GM23248 (cell line): Measurements from ENCODE around the gene PPP1R9B. TPM values are rescaled to one million over a fixed set of nuclear protein-coding genes. Genes with fewer than 3 reads are reported as not detected.

Experiments used
- DNase-seq: peaks from one replicate; pipeline ENCODE4 v3.0.0-alpha.2; 2015
- H2AFZ ChIP-seq: fragments of 200-600 bp; sonication (generic); 2 replicates; pipeline ENCODE4 v1.6.1; 2016; ENCODE audit warnings: antibody characterized with exemption
- H3F3A ChIP-seq: fragments of 200-600 bp; sonication (generic); 2 replicates; pipeline ENCODE4 v1.6.1; 2016; ENCODE audit warnings: mild to moderate bottlenecking, antibody characterized with exemption, mixed run types; ENCODE audit not compliant: insufficient read depth
- H3K27ac ChIP-seq: fragments of 200-600 bp; sonication (generic); 2 replicates; pipeline ENCODE4 v1.5.1; 2016; ENCODE audit warnings: mild to moderate bottlenecking
- H3K27me3 ChIP-seq: fragments of 200-600 bp; sonication (generic); replicated peaks from 2 replicates; pipeline ENCODE4 v1.6.1; 2016; ENCODE audit warnings: mild to moderate bottlenecking; ENCODE audit not compliant: insufficient read depth
- H3K36me3 ChIP-seq: fragments of 200-600 bp; sonication (generic); 2 replicates; pipeline ENCODE4 v1.6.1; 2016; ENCODE audit warnings: low read depth, mild to moderate bottlenecking
- H3K4me1 ChIP-seq: fragments of 200-600 bp; sonication (generic); 2 replicates; pipeline ENCODE4 v1.6.1; 2016; ENCODE audit warnings: mild to moderate bottlenecking; ENCODE audit not compliant: insufficient read depth
- H3K4me2 ChIP-seq: fragments of 200-600 bp; sonication (generic); one replicate; pipeline ENCODE4 v1.6.1; 2016; ENCODE audit warnings: mild to moderate bottlenecking; ENCODE audit not compliant: unreplicated experiment
- H3K4me3 ChIP-seq: fragments of 200-600 bp; sonication (generic); 2 replicates; pipeline ENCODE4 v1.5.1; 2016; ENCODE audit warnings: mild to moderate bottlenecking
- H3K79me2 ChIP-seq: fragments of 200-600 bp; sonication (generic); 2 replicates; pipeline ENCODE4 v1.6.1; 2016; ENCODE audit warnings: mild to moderate bottlenecking; ENCODE audit not compliant: insufficient read depth
- H3K9ac ChIP-seq: fragments of 200-600 bp; sonication (generic); 2 replicates; pipeline ENCODE4 v1.6.1; 2016; ENCODE audit warnings: mild to moderate bottlenecking
- H3K9me2 ChIP-seq: fragments of 200-600 bp; sonication (generic); 2 replicates; pipeline ENCODE4 v1.6.1; 2016; ENCODE audit warnings: mixed run types, mild to moderate bottlenecking, moderate library complexity; ENCODE audit not compliant: insufficient read depth
- H3K9me3 ChIP-seq: fragments of 200-600 bp; sonication (generic); one replicate; pipeline ENCODE4 v1.6.1; 2017; ENCODE audit warnings: low read depth
- H4K20me1 ChIP-seq: fragments of 200-600 bp; sonication (generic); 2 replicates; pipeline ENCODE4 v1.6.0; 2016; ENCODE audit not compliant: insufficient read depth
- EZH2 ChIP-seq: fragments of 200-600 bp; sonication (generic); IDR thresholded peaks from 2 replicates; pipeline ENCODE4 v1.6.1; 2018; ENCODE audit warnings: antibody characterized with exemption, mild to moderate bottlenecking; ENCODE audit not compliant: insufficient read depth, poor library complexity, severe bottlenecking
- EZH2phosphoT487 ChIP-seq: fragments of 200-600 bp; sonication (generic); IDR thresholded peaks from 2 replicates; pipeline ENCODE4 v1.6.1; 2018; ENCODE audit warnings: antibody characterized with exemption, moderate library complexity, mild to moderate bottlenecking, low read depth; ENCODE audit not compliant: insufficient read depth
- WGBS, 2 experiments: methylation state at CpG; one replicate each; pipeline ENCODE4 v1.1.6; 2015 to 2017; ENCODE audit warnings: low lambda C conversion rate in 2 of 2, low coverage in 1 of 2; ENCODE audit errors: missing lambda C conversion rate in 2 of 2; 5-methylcytosine and 5-hydroxymethylcytosine counted together
- in situ Hi-C: fragments of 300-500 bp; cut with MboI; formaldehyde crosslinking; loops from 2 replicates; pipeline ENCODE4 v1.15.0; 2020
- polyA plus RNA-seq: library from polyadenylated mRNA; unstranded; fragments of >200 nt; fragmentation: Nextera tagmentation; extraction: Ambion mirVana; gene quantifications from 2 replicates; pipeline ENCODE4 v1.2.1, GENCODE V29; 2016
- total RNA-seq: library from RNA; depleted of rRNA; stranded (reverse); fragments of >200 nt; shearing (Covaris generic); gene quantifications from 2 replicates; pipeline ENCODE4 v1.2.3, GENCODE V29; 2014

Gene PPP1R9B
- total and polyA plus RNA-seq, 2 experiments from 2014 or later = 2.3 to 69.4 TPM

DNA sequence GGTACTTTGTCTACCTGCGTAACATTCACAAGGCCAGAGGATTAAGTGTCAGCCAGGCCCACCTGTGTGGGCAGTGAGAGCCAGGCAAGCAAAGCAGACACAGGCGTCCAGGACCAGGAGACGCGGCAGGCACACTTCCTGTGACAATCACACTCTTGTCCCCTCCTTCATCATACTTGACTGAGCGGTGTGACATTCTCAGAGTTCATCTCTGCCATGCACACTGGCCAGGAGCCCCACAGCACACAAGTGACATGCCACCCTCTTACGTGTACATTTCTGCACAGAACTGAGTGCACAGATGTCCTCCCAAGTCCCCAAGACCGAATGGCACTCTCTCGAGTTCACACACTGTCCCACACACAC, 8.7 kb downstream of the PPP1R9B start:
- H3K9me2 ChIP-seq = no peaks in the 10 kb centered on the region
- H3K27ac ChIP-seq = no peak overlapping the region
- peaks cover 4% of the 10 kb centered on the region; the same call in 1 of the 2 replicates for H4K20me1 ChIP-seq
- WGBS, 2 experiments = 78 to 89% methylated on average over 8 of the region's 8 CpGs
- no peaks in the 10 kb centered on the region for H3K27me3 ChIP-seq
- H3K9me3 ChIP-seq = no peaks in the 10 kb centered on the region
- H3K4me1 ChIP-seq = peaks cover 19% of the 10 kb centered on the region
- TF ChIP-seq EZH2phosphoT487 = no peak
- no peak for DNase-seq
- no peak overlapping the region for H2AFZ ChIP-seq
- in situ Hi-C loops = no loop called here
- no peak overlapping the region for H3K9ac ChIP-seq
- H3F3A ChIP-seq = peaks cover 5% of the 10 kb centered on the region; the same call in 1 of the 2 replicates
- peaks cover 63% of the 10 kb centered on the region for H3K79me2 ChIP-seq
- no peak overlapping the region for H3K4me2 ChIP-seq
- H3K36me3 ChIP-seq = peaks cover 35% of the 10 kb centered on the region
- no peak overlapping the region for H3K4me3 ChIP-seq

DNA sequence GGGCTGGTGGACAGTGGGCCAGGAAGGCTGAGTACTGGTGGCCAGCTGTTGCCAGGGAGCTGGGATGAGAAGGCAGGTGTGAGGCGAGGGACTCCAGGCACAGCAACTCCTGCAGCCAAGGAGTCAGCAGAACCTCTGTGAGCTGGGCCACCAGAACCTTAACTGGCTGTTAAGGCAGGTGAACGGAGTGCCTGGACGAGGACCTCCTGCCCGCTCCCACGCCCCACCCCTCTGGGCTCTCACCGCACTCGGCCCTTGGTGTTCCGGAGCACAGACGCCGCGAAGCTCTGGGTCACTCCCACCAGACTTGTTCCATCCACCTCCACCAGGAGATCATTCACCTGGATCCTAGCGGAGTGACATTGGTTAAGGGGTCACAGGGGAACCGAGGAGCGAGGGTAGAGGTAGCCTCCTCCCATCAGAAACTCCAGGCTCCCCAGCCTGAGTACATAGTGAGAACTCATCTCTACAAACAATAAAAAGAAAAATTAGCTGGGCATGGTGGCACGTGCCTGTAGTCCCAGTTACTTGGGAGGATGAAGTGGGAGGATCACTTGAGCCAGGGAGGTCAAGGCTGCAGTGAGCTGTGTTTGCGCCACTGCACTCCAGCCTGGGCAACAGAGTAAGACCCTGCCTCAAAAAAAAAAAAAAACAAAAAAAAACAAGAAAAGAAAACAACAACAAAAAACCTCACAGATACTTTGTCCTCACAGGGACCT, 9.3 kb downstream of the PPP1R9B start:
- Histone ChIP-seq H3K4me2 (no peak overlapping the region), H3K36me3 (peaks cover 35% of the 10 kb centered on the region), H3K9ac (no peak overlapping the region), H3F3A (peaks cover 5% of the 10 kb centered on the region; the same call in 1 of the 2 replicates), H2AFZ (no peak overlapping the region), H3K4me1 (peaks cover 14% of the 10 kb centered on the region; the same call in 1 of the 2 replicates), H3K9me2 (no peaks in the 10 kb centered on the region), H3K27ac (no peak overlapping the region), H3K9me3 (no peaks in the 10 kb centered on the region), H3K27me3 (no peaks in the 10 kb centered on the region), H3K79me2 (peaks cover 58% of the 10 kb centered on the region), H4K20me1 (peaks cover 4% of the 10 kb centered on the region; the same call in 1 of the 2 replicates), H3K4me3 (no peak overlapping the region)
- in situ Hi-C loops = no loop called here
- no peak for DNase-seq
- TF ChIP-seq EZH2phosphoT487 = no peak
- no peak for TF ChIP-seq EZH2
- 92 to 97% methylated on average over 15 to 16 of the region's 16 CpGs for WGBS, 2 experiments

DNA sequence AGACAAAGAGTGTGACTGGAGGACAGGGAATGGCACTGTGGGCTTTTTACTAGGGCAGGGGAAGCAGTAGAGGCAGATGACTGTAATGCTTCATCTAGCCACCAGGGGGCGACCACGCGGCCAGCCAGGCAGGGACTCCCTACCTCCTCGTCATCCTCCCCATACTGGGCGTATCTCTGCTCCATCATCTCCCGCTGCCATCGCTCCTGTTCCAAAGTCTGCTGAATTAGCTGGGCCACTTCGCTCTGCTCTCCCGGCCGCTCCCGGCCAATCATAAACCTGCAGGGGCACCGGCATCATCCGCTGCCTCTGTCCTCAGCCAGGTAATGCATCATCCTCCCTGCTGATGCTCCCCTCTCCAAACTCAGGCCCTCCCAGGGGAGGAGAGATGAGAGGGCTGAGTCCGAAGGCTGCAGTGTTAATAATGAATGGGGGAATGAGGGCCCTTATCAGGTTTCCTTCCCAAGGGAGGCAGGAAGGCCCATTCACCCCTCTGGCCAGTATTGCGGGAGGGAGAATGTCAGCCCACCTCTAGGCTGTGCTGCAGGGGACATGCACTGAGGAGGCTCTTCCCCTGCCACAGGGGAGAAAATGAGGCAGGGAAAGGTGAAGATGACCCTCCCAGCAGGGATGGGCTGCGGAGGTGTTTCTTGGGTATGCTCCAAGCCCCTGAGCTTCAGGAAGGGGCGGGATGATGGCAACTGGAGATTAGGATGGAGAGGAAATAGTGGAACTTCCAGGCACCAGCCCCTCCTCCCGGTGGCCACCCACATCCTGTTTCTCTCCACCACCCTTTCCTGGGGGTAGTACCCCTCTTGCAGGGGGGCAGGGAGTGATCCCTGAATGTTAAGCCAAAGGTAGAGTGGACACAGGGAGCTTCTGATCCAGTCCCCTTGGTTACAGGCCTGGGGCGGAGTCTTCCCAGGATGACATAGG, 10.3 kb downstream of the PPP1R9B start:
- H2AFZ ChIP-seq = no peak overlapping the region
- DNase-seq = peak; percentile 87
- peaks cover 35% of the 10 kb centered on the region for H3K36me3 ChIP-seq
- in situ Hi-C loops = no loop called here
- H3K27me3 ChIP-seq = no peaks in the 10 kb centered on the region
- no peak overlapping the region for H3K27ac ChIP-seq
- H3K79me2 ChIP-seq = peaks cover 48% of the 10 kb centered on the region
- 0 out of 2 replicates have a peak, but pooled peaks cover 4% of the 10 kb centered on the region for H3K4me1 ChIP-seq
- H3F3A ChIP-seq = peaks cover 5% of the 10 kb centered on the region; the same call in 1 of the 2 replicates
- no peak overlapping the region for H3K9ac ChIP-seq
- no peaks in the 10 kb centered on the region for H3K9me2 ChIP-seq
- TF ChIP-seq EZH2 = no peak
- no peak for TF ChIP-seq EZH2phosphoT487
- H4K20me1 ChIP-seq = no peaks in the 10 kb centered on the region
- no peak overlapping the region for H3K4me3 ChIP-seq
- WGBS, 2 experiments = 41% methylated on average over 19 of the region's 19 CpGs
- no peaks in the 10 kb centered on the region for H3K9me3 ChIP-seq
- no peak overlapping the region for H3K4me2 ChIP-seq

DNA sequence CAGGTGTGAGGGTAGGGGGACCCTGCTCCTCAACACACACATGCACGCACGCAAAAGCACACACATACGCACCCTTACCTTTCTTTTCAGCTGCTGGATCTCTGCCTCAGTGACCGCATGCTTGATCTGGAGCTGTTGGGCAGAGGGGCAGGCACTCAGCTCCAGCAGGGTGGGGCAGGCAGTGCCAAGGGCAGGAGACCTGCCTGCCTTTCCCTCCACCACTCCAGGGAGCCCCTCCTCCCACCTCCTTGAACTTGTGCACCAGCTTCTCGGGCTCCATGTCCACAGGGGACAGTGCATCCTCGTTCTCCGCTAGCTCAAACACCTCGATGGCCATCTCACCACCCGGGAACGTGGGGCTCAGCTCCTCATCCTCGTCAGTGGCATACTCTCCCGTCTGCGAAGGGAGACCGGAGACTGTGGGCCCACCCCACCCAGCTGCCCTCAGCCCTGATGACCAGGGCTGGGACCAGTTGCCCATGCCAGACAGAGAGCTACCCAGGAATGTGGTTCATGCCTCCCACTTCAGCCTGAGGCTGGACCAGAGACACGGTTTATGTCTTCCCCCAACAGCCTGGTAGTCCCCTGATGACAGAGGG, 11.2 kb downstream of the PPP1R9B start:
- Histone ChIP-seq H3K4me3 (no peak overlapping the region), H3K27me3 (no peaks in the 10 kb centered on the region), H3K79me2 (peaks cover 39% of the 10 kb centered on the region), H3K9me2 (no peaks in the 10 kb centered on the region), H2AFZ (no peak overlapping the region), H3K4me1 (peaks cover 5% of the 10 kb centered on the region), H3K9ac (no peak overlapping the region), H3K27ac (no peak overlapping the region), H3K36me3 (peaks cover 35% of the 10 kb centered on the region), H3K9me3 (no peaks in the 10 kb centered on the region), H3F3A (peaks cover 9% of the 10 kb centered on the region; the same call in 1 of the 2 replicates), H4K20me1 (no peaks in the 10 kb centered on the region), H3K4me2 (no peak overlapping the region)
- TF ChIP-seq EZH2 = no peak
- no peak for TF ChIP-seq EZH2phosphoT487
- 73 to 77% methylated on average over 15 of the region's 15 CpGs for WGBS, 2 experiments
- DNase-seq = no peak
- in situ Hi-C loops = no loop called here
